GM21717 (cell line): Measurements from ENCODE around the gene SPDYC.

ENCODE experiments used
- ATAC-seq: cut with Tn5 transposase; IDR thresholded peaks from one replicate; pipeline ENCODE4 v1.9.1; 2021; ENCODE audit warnings: mild to moderate bottlenecking, moderate library complexity; ENCODE audit not compliant: unreplicated experiment

SPDYC gene, protein sequence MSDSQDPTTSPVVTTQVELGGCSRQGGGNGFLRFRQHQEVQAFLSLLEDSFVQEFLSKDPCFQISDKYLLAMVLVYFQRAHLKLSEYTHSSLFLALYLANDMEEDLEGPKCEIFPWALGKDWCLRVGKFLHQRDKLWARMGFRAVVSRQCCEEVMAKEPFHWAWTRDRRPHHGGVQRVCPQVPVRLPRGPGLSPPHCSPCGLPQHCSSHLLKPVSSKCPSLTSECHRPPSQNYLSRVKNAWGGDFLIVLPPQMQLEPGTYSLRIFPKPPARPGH

DNA sequence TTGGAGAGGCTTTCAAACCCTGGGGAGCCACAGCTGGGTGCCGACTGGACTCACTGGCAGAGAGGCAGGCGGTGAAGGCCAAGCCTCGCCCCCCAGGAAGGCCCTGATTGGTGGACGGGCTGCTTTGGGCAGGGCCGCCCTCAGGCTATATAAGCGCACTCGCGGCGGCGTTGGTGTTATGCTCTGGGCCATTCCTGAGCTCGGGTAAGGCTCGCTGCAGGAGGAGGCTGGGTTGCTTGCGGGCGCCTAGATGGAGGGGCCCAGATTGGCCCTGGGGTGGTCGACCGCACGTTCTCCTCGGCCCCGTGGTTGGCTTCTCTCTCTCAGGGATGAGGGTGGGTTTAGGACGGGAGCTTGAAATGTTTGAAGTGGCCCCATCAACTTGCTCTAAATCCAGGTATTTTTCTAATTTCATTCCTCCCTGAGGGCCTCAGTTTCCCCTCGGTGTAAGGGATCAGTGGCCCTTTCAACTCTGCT is at the start of gene SPDYC:
Gene SPDYC, plus strand, starts transcription at position 176 of the 477 bp plus-strand sequence. CDS start 1,125 bp downstream, outside the sequence.
- no peak for ATAC-seq

DNA sequence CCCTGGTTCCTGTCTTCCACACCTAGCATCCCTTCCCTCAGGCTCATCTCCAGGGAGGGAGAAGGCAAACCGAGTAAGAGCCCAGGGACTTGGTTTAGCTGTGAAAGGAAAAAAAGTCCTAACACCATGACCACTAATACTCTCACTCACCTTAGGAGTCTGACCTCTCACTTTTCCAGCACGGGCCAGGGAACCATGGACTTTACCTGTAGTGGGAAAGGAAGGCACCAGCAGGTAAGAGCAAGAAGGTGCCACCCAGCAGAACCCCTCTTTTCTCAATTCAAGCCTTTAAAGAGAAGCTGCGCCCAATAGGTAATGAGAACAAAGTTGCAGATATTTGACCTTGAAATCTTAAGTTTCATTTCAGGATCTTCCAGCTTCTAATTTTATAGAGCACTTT is 49.2 kb upstream of the SPDYC start:
- no peak for ATAC-seq

DNA sequence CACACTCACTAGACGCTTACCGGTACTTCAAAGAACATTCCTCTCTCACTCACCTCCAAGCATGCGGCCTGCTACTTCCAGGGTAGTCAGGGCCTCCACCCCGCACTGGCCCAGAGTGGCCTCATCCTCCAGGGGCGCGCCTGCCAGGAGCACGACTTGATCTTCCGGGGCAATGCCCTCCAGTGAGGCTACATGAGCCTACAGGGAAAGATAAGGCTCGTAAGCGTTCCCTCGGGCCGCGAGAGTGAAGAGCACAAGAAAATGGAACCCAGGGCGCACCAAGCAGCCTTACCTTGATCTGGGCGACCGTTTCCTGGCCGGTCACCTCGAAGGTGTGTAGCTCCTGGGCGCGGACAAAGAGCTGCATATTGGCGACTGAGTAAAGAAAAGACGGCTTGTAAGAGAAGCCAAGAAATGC is 48.6 kb upstream of the SPDYC start:
- ATAC-seq, result no peak

DNA sequence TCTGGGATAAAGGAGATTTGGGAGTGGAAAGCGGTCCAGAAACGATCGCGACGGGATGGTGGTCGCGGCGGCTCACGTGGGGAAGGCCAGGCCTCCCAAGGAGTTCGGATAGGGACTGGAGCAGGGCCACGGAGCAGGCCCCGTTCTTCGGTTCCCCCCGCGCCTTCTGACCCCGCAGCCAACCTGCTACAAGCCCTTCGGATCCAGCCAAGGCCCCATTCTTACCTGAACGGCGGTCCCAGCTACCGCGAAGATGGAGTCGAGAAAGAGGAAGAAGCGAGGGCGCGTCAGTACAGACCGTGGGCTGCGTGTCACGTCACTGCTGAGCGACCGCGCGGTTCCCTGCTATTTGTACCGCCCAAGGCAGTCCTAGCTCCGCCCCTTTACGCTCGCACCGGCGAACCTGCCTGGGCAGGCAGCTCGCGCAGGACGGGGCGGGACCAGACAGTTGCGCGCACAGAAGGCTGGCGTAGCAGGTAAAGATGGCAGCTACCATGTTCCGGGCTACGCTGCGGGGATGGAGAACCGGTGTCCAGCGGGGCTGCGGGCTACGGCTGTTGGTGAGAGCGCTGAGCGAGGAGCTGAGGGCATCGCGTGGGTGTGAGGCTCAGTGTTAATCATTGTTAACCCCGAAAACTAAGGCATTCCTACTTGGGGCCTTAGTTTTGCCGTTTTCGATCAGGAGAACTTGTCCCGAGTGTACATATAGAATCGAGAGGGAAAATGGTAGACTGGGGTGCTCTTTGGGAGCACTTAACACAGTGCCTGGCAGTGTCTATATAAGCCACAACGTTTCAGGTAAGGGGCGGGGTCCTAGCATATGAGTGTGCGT is 48.0 kb upstream of the SPDYC start, which contains the start of the genes FAU and MRPL49:
Gene FAU, minus strand, starts transcription at position 270 of the 832 bp plus-strand sequence. CDS start 321 bp downstream, outside the sequence.
Gene MRPL49, plus strand, starts transcription at position 457 of the 832 bp plus-strand sequence. Its CDS starts 26 bp downstream, at position 483.
- peak; percentile 65 for ATAC-seq

DNA sequence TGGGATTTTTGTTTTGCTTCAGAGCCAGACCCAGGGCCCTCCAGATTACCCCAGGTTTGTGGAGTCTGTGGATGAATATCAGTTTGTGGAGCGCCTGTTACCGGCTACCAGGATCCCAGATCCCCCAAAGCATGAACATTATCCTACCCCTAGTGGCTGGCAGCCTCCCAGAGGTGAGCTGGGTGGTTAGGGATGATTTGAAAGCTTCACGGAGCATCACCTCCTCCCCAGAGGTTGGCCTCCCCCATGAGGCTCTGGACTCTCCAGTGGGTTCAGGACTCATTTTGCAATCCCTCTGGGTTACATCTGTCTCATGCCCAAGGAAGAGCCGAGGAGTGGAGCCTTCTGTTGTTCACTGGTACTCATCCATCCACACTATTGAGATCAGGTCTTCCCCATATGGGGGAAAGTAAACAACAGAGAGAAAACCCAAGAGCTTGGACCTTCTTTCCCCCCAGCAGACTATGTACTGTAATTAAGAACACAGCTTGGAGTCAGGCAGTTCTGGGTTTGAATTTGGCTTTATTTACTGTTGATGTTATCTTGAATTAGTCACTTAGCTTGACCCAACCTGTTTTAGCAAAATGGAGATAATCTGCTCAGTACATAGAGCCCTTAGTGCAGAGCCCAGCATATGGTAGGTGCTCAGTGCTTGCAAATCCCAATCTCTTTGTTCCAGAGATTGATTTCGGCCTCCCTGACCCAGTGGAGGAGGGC is 45.4 kb upstream of the SPDYC start:
- ATAC-seq, result no peak

DNA sequence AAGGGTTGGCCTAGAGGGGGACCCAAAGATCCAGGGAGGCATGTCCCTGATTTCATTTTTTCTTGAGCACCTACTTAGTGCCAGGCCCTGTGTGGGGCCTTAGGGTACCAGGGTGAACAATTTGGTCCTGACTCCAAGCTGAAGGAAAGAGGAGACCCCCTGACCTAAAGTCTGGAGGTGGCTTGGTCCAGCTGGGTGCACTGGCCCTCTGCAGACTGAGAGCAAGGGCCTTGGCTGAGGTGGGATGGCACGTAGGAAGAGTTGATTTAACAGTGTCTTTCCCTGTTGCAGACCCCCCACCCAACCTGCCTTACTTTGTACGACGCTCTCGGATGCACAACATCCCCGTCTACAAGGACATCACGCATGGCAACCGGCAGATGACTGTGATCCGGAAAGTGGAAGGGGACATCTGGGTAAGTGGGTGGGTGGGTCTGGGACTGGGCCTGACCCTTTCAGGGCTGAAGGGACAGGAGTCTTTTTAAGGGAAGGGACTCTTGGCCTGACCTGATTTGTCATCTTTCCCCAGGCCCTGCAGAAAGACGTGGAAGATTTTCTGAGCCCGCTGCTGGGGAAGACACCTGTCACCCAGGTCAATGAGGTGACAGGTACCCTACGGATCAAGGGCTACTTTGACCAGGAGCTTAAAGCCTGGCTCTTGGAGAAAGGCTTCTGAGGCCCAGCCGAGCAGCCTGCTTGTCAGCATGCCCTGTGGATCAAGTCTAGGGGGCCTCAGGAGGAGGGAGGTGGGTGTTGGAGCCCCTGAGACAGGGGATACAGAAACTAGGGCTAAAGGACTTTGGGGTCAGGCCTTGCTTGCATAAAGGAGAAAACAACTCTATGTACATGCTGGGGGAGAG is 44.6 kb upstream of the SPDYC start:
- no peak for ATAC-seq

DNA sequence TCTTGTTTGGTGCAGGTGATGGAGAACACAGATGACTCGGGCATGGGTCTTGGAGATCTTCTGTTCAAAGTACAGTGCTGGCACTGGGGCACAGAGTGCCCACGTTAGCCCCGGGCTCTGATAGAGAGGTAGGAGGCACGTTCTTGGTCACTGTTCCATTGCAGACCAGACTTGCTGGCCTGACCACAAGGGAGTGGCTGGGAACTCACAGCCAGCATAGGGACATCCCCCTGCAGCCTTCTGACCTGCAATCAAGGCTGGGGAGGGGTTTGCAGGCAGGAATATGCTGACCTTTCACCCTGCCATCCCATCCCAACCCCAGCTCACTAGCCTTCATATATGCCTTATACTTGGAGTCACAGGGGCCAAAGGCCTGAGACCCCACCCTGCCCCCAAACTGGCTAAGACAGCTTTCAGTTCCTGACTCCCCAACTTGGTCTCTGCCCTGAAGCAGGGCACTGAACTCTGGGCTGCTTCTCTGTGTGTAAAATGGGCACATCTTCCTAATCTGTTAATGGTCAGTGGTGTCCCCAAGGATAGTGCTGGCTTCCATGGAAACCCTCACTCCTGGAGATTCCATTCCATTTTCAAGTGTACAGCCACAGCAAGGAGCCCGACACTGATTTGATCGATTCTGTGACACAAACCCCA is 43.3 kb upstream of the SPDYC start:
- no peak for ATAC-seq

DNA sequence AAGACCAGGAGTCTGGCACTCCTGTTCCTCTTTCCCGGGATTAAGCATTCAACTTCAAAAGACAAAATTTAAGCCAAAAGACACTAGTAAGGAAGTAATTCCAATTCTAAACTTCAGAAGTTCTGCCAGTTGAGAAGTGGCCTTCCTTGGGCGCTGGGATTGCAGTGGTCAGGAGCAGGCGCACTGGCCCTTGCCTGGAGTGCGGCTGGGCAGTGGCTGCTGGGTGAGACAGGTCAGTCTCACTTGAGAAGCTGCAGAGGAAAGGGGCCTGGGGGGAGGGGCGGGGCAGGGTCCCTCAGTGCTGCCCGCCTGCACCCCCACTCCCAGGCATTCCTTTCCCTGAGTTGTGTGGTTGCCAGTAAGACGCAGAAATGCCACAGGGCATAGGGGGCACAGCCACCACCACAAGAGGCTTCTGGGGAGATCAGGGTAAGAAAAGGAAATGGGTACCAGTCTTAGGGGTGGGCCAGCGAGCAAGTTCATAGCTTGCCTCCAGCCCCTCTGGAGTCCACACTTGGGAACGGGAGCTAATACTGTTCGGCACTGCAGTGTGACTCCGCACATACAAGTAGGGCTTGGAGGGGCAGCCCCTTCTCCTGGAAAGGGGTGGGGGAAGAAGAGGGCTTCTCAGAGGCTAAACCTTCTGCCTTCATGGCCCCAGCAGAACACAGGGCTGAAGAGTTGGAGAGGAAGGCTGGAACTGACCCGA is 42.4 kb upstream of the SPDYC start:
- ATAC-seq, result no peak

DNA sequence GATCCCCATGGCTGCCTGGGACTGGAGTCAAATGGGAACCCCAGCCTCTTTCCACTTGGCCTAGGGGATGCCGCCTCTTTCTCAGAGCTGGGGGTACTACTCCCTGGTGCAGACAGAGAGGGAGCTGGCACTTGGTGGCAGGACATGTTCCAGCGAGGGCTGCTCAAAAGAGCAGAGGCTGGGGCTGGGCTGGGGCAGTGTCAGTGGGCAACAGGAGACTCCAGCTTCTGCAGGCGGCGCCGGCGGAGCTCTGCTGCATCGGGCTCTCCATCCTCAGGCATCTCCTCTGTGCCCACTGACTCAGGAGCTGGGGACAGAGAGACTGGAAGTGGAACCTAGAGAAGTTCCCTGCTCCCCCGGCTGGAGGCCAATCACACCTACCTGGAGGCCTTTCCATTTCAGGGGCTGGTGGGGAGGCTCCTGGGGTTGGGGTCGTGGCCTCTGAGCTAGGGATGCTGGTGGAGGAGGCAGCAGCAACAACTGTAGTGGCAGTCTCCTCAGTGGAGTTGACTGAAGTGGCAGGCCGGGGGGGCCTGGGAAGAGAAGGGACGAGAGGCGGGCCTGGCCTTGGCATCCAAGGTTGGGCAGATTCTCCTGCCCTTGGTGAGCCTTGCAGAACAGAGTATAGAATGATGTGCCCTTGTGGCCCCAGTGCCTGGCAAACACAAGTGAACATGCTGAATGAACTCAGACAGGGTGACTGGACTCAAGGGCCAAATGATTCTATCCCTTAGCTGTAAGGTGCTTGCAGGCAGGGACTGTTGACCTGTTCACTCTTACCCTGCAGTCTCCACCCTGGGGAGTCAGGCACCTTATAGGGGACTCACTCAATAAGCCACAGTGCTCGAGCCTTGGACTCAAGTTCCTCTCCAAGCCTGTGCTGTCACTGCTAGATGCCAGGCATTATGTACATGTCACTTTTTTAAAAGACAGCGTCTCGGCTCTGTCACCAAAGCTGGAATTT is 41.6 kb upstream of the SPDYC start:
- no peak for ATAC-seq

DNA sequence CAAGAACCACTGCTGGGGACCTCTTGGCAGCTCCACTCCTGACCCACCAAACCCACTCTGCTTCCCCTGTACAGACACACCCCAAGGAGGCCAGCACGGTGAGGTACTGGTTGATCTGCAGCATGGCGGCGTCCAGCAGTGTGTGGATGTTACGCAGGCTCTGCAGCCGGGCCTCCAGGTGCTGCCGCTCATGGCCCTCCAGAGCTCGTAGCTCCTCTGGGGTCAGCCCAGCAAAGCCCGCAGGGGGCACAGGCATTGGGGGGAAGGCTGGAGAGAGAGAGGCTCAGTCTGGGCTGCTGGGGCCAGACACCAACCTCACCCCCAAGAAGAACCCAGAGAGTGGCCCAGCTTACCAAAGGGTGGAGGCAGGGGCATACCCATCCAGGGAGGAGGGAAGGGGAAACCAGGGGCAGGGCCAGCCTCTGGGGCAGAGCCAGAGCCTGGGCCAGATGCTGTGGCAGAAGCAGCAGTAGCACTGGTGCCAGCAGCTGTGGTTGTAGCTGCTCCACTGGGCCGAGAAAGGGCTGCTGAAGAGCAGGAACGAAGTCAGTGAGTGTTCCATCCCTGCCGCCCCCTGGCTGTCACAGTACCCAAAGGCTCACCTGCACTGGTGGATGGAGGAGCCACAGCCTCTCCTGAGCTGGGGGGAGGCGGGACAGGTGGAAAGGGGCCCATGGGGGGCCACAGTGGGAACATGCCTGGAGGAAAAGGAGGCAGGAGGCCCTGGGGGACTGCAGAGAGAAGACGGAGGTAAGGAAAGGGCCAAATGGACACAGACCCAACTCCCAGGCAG is 40.2 kb upstream of the SPDYC start:
- ATAC-seq, result no peak

DNA sequence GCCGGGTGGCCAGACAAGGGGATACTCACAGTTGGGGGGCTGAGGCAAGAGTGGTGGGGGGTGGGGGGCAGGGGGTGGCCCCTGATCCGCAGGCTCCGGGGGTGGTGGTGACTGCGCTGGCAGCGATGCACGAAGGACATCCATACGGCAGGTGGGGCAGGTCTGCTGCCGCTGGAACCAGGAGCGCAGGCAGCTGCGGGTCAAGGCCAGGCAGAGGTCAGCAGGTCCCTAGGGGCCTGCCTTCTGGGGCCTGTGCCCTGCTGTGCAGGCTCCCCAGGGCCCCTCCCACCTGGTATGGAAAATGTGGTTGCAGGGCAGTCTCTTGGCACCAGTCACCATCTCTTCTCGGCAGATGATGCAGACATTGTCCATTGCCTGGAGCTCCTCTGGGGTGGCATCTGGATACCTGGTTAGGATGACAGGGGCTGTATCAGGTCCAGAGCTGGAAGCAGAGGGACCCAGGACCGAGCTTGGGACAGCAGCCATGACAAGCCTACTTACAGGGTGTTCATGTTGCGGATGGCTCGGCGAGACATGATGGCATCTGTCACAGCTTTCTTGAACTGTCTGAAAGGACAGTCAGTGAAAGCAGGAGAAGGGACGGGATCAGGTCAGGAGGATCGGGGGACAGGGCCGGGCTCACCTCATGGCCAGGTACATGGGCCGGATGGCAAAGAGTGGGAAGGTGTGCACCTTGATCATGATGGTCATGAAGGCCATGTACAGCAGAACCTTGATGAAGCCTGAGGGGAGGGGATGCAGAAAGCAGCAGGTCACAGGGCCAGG is 39.2 kb upstream of the SPDYC start:
- no peak for ATAC-seq

DNA sequence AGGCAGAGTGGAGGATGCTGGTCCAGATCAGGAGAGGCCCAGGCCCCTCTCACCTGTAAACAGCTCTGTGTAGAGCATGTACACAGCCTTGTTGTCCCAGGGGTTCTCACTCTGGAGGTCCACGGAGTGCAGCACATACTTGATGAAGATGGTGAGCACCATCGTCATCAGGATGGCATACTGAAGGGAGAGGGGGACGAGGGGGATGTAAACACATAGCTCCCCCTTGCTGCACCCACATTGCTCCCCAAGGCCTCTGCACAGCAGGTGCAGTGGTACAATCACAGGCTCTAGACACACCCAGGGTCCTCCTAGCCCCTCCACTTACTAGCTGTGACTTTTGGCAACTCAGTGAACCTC is 38.6 kb upstream of the SPDYC start:
- ATAC-seq, result no peak

DNA sequence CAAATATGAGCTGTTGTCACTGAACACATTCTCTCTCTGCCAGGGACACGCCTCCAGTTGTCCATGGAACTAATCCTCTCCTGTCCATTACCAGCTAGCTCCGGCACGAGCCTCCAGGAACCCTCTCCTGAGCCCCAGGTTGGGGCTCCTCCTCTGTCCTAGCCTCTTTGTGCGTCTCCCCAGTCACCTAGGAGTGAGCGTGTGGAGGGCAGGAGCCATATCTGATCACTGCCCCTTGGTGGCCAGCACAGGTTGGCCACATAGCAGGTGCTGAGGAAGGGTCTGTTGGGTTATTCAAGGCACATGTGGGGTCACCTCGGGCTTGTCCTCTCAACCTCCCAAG is 38.2 kb upstream of the SPDYC start:
- ATAC-seq, result no peak

DNA sequence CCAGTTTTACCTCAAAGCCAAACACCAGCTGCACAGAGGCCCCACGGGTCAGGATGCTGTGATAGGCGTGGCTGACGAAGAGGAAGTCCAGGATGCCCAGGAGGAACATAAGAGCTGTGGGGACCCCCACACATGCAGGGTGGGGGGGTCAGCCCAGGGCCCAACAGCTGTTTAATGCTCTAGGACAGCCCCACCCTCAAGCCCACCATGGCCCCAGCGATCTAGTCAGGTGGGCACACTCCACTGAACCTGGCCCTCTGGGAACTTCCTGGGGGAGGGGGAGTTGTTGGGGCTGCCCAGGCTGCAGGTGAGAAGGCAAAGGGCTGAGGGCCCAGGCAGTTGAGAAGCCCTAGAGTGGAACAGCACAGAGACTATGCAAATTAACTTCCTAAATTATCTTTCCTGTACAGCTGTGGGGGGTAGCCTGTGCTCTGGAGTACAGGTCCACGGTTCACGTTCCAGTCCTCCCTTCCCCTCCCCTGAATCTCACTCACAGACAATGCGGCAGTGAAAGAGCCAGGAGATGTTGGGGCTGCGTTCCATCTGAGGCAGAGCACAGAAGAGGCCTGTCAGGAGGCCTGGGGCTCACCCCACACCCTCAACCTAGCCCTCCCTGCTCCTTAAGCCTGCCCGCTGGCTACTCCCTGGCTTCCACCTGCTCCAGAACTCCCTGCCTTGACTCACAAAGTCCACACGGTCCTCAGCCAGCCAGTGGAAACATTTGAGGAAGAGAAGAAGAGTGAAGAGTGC is 37.6 kb upstream of the SPDYC start:
- ATAC-seq, result no peak

DNA sequence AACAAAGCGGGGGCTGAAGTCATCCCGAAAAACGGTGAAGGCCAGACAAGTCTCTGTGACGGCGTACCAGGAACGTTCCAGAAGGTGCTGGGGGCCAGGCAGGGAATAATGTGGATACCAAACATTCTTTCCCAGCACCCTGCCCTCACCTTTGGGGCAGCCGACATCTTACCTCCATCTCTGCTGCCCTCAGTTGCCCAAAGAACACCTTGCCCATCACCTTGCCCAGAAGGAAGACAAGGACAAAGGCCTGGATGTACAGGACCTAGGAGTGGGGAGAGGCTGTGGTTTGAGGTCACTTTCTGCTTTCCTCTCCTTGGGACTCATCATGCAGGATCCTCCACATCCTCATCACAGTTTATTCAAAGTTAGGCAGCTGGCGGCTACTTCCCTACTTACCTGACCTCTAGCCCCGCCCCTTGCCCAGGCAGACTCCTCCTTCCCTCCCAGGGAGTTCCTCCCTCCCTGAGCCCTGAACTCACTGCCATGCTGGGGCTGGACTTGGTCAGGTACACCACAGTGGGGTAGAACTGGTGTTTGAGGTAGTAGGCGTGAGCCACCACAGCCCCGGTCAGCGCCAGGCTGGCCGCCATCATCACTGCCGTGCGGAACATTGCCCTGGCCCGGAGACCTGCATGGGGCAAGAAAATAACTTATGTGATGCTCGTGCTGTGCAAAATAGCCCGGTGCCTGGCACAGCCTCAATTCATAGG is 36.9 kb upstream of the SPDYC start:
- no peak for ATAC-seq
